ENCODE measurements around the gene ZNF518A. TPM values are rescaled to one million over a fixed set of nuclear protein-coding genes. Genes with fewer than 3 reads are reported as not detected.

Gene ZNF518A
- total and polyA plus RNA-seq, 2 of the 13 experiments (the other 11 are each of a cell fraction or from before 2014, with no cell fraction given) = 21.7 to 37.1 TPM

- TF ChIP-seq, protein P1, sequence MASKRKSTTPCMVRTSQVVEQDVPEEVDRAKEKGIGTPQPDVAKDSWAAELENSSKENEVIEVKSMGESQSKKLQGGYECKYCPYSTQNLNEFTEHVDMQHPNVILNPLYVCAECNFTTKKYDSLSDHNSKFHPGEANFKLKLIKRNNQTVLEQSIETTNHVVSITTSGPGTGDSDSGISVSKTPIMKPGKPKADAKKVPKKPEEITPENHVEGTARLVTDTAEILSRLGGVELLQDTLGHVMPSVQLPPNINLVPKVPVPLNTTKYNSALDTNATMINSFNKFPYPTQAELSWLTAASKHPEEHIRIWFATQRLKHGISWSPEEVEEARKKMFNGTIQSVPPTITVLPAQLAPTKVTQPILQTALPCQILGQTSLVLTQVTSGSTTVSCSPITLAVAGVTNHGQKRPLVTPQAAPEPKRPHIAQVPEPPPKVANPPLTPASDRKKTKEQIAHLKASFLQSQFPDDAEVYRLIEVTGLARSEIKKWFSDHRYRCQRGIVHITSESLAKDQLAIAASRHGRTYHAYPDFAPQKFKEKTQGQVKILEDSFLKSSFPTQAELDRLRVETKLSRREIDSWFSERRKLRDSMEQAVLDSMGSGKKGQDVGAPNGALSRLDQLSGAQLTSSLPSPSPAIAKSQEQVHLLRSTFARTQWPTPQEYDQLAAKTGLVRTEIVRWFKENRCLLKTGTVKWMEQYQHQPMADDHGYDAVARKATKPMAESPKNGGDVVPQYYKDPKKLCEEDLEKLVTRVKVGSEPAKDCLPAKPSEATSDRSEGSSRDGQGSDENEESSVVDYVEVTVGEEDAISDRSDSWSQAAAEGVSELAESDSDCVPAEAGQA (IDR thresholded peaks at IDR 0.05; ENCODE audit: low read depth) = no peak
- TF ChIP-seq, protein P1 (CRISPR knock-in tag; IDR thresholded peaks at IDR 0.05; ENCODE audit: borderline replicate concordance) = no peak; the same call in 1 of the 2 replicates
- peak; percentile 26; the same call in 1 of the 2 replicates for TF ChIP-seq IRF2 (CRISPR knock-in tag; IDR thresholded peaks at IDR 0.05)
- TF ChIP-seq SP4 (CRISPR knock-in tag; IDR thresholded peaks at IDR 0.05) = 0 out of 2 replicates have a peak, but pooled peaks have one; percentile 17
- TF ChIP-seq NCOR1 (IDR thresholded peaks at IDR 0.05; ENCODE audit: borderline replicate concordance, low read length) = 0 out of 2 replicates have a peak, but pooled peaks have one; percentile 39
- TF ChIP-seq STAG1 (CRISPR knock-in tag; IDR thresholded peaks at IDR 0.05) = 0 out of 2 replicates have a peak, but pooled peaks have one; percentile 8
- peak; percentile 35; the same call in 1 of the 2 replicates for TF ChIP-seq ZNF652 (CRISPR knock-in tag; IDR thresholded peaks at IDR 0.05; ENCODE audit: borderline replicate concordance, low read depth)
- no peak for TF ChIP-seq ZNF234 (CRISPR knock-in tag; conservative IDR thresholded peaks at IDR 0.05)
- TF ChIP-seq, protein P2, sequence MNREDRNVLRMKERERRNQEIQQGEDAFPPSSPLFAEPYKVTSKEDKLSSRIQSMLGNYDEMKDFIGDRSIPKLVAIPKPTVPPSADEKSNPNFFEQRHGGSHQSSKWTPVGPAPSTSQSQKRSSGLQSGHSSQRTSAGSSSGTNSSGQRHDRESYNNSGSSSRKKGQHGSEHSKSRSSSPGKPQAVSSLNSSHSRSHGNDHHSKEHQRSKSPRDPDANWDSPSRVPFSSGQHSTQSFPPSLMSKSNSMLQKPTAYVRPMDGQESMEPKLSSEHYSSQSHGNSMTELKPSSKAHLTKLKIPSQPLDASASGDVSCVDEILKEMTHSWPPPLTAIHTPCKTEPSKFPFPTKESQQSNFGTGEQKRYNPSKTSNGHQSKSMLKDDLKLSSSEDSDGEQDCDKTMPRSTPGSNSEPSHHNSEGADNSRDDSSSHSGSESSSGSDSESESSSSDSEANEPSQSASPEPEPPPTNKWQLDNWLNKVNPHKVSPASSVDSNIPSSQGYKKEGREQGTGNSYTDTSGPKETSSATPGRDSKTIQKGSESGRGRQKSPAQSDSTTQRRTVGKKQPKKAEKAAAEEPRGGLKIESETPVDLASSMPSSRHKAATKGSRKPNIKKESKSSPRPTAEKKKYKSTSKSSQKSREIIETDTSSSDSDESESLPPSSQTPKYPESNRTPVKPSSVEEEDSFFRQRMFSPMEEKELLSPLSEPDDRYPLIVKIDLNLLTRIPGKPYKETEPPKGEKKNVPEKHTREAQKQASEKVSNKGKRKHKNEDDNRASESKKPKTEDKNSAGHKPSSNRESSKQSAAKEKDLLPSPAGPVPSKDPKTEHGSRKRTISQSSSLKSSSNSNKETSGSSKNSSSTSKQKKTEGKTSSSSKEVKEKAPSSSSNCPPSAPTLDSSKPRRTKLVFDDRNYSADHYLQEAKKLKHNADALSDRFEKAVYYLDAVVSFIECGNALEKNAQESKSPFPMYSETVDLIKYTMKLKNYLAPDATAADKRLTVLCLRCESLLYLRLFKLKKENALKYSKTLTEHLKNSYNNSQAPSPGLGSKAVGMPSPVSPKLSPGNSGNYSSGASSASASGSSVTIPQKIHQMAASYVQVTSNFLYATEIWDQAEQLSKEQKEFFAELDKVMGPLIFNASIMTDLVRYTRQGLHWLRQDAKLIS (CRISPR knock-in tag; IDR thresholded peaks at IDR 0.05) = 0 out of 2 replicates have a peak, but pooled peaks have one; percentile 32
- peak; percentile 5; the same call in 1 of the 2 replicates for TF ChIP-seq TAF1 (CRISPR knock-in tag; IDR thresholded peaks at IDR 0.05)
- peak; percentile 24; the same call in 1 of the 2 replicates for TF ChIP-seq ZNF670 (CRISPR knock-in tag; IDR thresholded peaks at IDR 0.05; ENCODE audit: borderline replicate concordance)
- peak; percentile 63; the same call in 1 of the 2 replicates for TF ChIP-seq MTF2 (CRISPR knock-in tag; IDR thresholded peaks at IDR 0.05; ENCODE audit: borderline replicate concordance)
- peak; percentile 78; the same call in 1 of the 2 replicates for TF ChIP-seq ZBTB10 (CRISPR knock-in tag; IDR thresholded peaks at IDR 0.05; ENCODE audit: borderline replicate concordance)
These were observed 364 bp downstream of the ZNF518A start (continued) for GRCh38 chr10:96130326-96130995.
